GM23338 (cell line): ENCODE results near the gene DDX39B. TPM values are rescaled to one million over a fixed set of nuclear protein-coding genes. Genes with fewer than 3 reads are reported as not detected.

Experiments used
- ATAC-seq: fragments of 200-7000 bp; cut with Tn5 transposase; 3 replicates; pipeline ENCODE4 v1.9.1; 2020
- DNase-seq: peaks from one replicate; pipeline ENCODE4 v3.0.0-alpha.2; 2015; ENCODE audit warnings: low spot score
- H2AFZ ChIP-seq: fragments of 200-600 bp; sonication (generic); 2 replicates; pipeline ENCODE4 v1.8.0; 2016; ENCODE audit warnings: antibody characterized with exemption, mild to moderate bottlenecking, moderate library complexity
- H3F3A ChIP-seq: fragments of 200-600 bp; sonication (generic); replicated peaks from 2 replicates; pipeline ENCODE4 v1.8.0; 2017; ENCODE audit warnings: antibody characterized with exemption, mixed run types, low read depth
- H3K27ac ChIP-seq: fragments of 200-600 bp; sonication (generic); 2 replicates; pipeline ENCODE4 v1.6.1; 2016; ENCODE audit warnings: low read depth
- H3K27me3 ChIP-seq: fragments of 200-600 bp; sonication (generic); 2 replicates; pipeline ENCODE4 v1.8.0; 2016; ENCODE audit warnings: mild to moderate bottlenecking, mixed run types, moderate library complexity; ENCODE audit not compliant: insufficient read depth
- H3K36me3 ChIP-seq: fragments of 200-600 bp; sonication (generic); 2 replicates; pipeline ENCODE4 v1.8.0; 2016; ENCODE audit warnings: mild to moderate bottlenecking; ENCODE audit not compliant: insufficient read depth
- H3K4me1 ChIP-seq: fragments of 200-600 bp; sonication (generic); 2 replicates; pipeline ENCODE4 v1.8.0; 2016; ENCODE audit warnings: mild to moderate bottlenecking, moderate library complexity; ENCODE audit not compliant: insufficient read depth
- H3K4me2 ChIP-seq: fragments of 200-600 bp; sonication (generic); 2 replicates; pipeline ENCODE4 v1.7.1; 2017; ENCODE audit warnings: mixed run types
- H3K4me3 ChIP-seq: fragments of 200-600 bp; sonication (generic); 2 replicates; pipeline ENCODE4 v1.6.1; 2016; ENCODE audit warnings: mixed run types
- H3K79me2 ChIP-seq: fragments of 200-600 bp; sonication (generic); replicated peaks from 2 replicates; pipeline ENCODE4 v1.8.0; 2017; ENCODE audit warnings: mild to moderate bottlenecking; ENCODE audit not compliant: insufficient read depth
- H3K9me2 ChIP-seq: fragments of 200-600 bp; sonication (generic); 2 replicates; pipeline ENCODE4 v1.8.0; 2017; ENCODE audit not compliant: insufficient read depth
- H4K20me1 ChIP-seq: fragments of 200-600 bp; sonication (generic); replicated peaks from 2 replicates; pipeline ENCODE4 v1.8.0; 2017; ENCODE audit warnings: mild to moderate bottlenecking; ENCODE audit not compliant: insufficient read depth
- H3K27ac Mint-ChIP-seq: 2 replicates; pipeline ENCODE4 v1.8.0; 2020; ENCODE audit warnings: inconsistent platforms, mild to moderate bottlenecking, moderate library complexity, mixed read lengths
- H3K27me3 Mint-ChIP-seq: 3 replicates; pipeline ENCODE4 v1.8.0; 2022; ENCODE audit warnings: low read depth, mild to moderate bottlenecking, moderate library complexity, mixed read lengths, inconsistent platforms; ENCODE audit not compliant: insufficient read depth, poor library complexity
- H3K36me3 Mint-ChIP-seq: 3 replicates; pipeline ENCODE4 v1.8.0; 2021; ENCODE audit warnings: low read depth, mild to moderate bottlenecking, inconsistent platforms, moderate library complexity, mixed read lengths
- H3K4me1 Mint-ChIP-seq: 3 replicates; pipeline ENCODE4 v1.8.0; 2020; ENCODE audit warnings: mild to moderate bottlenecking, inconsistent platforms, mixed read lengths
- H3K4me3 Mint-ChIP-seq: 3 replicates; pipeline ENCODE4 v1.8.0; 2021; ENCODE audit warnings: moderate library complexity, mild to moderate bottlenecking, inconsistent platforms, mixed read lengths
- H3K9me3 Mint-ChIP-seq: 3 replicates; pipeline ENCODE4 v1.8.0; 2020; ENCODE audit warnings: moderate library complexity, mild to moderate bottlenecking, inconsistent platforms, mixed read lengths
- CREB1 ChIP-seq: fragments of 250-450 bp; sonication (Bioruptor Pico); IDR thresholded peaks from 2 replicates; pipeline ENCODE4 v1.5.0; 2020; ENCODE audit warnings: low read depth, mild to moderate bottlenecking, moderate library complexity
- EZH2 ChIP-seq: fragments of 200-600 bp; sonication (generic); IDR thresholded peaks from one replicate; pipeline ENCODE4 v1.8.0; 2017; ENCODE audit warnings: antibody characterized with exemption, mild to moderate bottlenecking, low read depth; ENCODE audit not compliant: unreplicated experiment
- EZH2phosphoT487 ChIP-seq: fragments of 200-600 bp; sonication (generic); IDR thresholded peaks from one replicate; pipeline ENCODE4 v1.8.1; 2018; ENCODE audit warnings: antibody characterized with exemption; ENCODE audit not compliant: unreplicated experiment
- JUNB ChIP-seq: IDR thresholded peaks from one replicate; pipeline ENCODE4 v1.6.1; 2016; ENCODE audit warnings: antibody characterized with exemption; ENCODE audit not compliant: unreplicated experiment
- NANOG ChIP-seq: IDR thresholded peaks from 2 replicates; pipeline ENCODE4 v1.6.1; 2016; ENCODE audit warnings: antibody characterized with exemption, borderline replicate concordance
- ZNF114 ChIP-seq: fragments of 250-450 bp; sonication (Bioruptor Pico); IDR thresholded peaks from 2 replicates; pipeline ENCODE4 v1.5.0; 2020; ENCODE audit warnings: mild to moderate bottlenecking, moderate library complexity
- ZNF331 ChIP-seq: fragments of 250-450 bp; sonication (Bioruptor Pico); IDR thresholded peaks from 2 replicates; pipeline ENCODE4 v1.5.0; 2020; ENCODE audit warnings: low read depth, mild to moderate bottlenecking, moderate library complexity
- polyA plus RNA-seq: library from polyadenylated mRNA; unstranded; fragments of >200 nt; fragmentation: Nextera tagmentation; extraction: Ambion mirVana; gene quantifications from 2 replicates; pipeline ENCODE4 v1.2.1, GENCODE V29; 2016
- total RNA-seq: library from RNA; depleted of rRNA; stranded (reverse); fragments of >200 nt; shearing (Covaris generic); gene quantifications from 2 replicates; pipeline ENCODE4 v1.2.3, GENCODE V29; 2014
- TF ChIP-seq, protein P1 (sequence below), 2 experiments: fragments of 200-600 bp in 1 of 2; sonication (generic) in 1 of 2; conservative IDR thresholded peaks; 2 replicates each; pipeline versions ENCODE4 v1.5.1 to v1.6.1; 2016 to 2017; ENCODE audit warnings: antibody characterized with exemption in 2 of 2, low read depth in 2 of 2, mild to moderate bottlenecking in 2 of 2, moderate library complexity in 1 of 2
- TF ChIP-seq, protein P2 (sequence below): IDR thresholded peaks from one replicate; pipeline ENCODE4 v1.6.1; 2018; ENCODE audit warnings: antibody characterized with exemption; ENCODE audit not compliant: unreplicated experiment
- TF ChIP-seq, protein P3 (sequence below): IDR thresholded peaks from 2 replicates; pipeline ENCODE4 v1.6.1; 2016; ENCODE audit warnings: antibody characterized with exemption

The DDX39B gene
- total and polyA plus RNA-seq, 2 experiments from 2014 or later, result 341 to 849 TPM

DNA sequence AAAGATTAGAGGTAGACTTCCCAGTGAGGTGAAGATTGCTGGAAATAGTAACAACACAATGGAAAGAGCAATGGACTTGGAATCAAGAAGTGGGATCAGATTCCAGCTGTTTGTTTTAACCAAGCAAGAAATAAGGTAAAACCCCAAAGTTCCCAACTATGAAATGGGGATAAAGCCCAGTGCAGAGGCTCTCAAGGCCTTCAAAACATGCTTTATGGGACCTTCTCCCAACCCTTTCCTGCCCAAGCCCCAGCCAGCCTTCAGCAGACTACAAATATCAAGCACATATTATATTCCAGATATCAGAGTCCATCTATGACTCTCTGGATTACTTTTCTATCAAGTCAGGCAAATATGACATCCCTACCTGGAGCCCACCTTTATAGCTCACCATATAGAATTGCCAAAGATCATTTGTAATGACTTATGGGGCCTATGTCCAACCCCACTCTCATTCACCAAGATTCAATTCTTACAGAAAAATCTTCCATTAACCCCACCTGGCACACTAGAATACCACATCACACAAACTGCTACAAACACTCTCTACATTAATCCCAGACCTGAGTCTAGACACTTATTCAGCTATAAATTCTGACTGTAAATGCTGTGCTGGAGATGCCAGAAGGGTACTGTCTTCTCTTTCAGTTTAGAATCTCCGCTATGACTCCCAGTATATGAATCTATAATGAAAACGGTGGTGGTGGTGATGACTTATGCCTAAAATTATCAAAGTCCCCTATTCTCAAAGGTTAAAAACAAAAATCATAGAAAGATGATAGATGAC is 6.1 kb downstream of the DDX39B start:
- H3K9me3 Mint-ChIP-seq, result no peaks in the 10 kb centered on the region
- H3K36me3 ChIP-seq, result peaks cover 95% of the 10 kb centered on the region

More for the DNA sequence above, 6.1 kb downstream of the DDX39B start:
- H3K4me1 Mint-ChIP-seq, result peaks cover 53% of the 10 kb centered on the region
- H4K20me1 ChIP-seq, result peaks cover 88% of the 10 kb centered on the region
- H3K9me2 ChIP-seq, result no peaks in the 10 kb centered on the region
- H3K4me3 Mint-ChIP-seq, result peak overlapping the region; percentile 13; the same call in 1 of the 3 replicates
- ATAC-seq, result no peak
- no peak overlapping the region for H2AFZ ChIP-seq
- H3K79me2 ChIP-seq, result peaks cover 88% of the 10 kb centered on the region
- no peak overlapping the region for H3K4me2 ChIP-seq
- H3K27ac ChIP-seq, result peak overlapping the region; percentile 6; the same call in 1 of the 2 replicates
- H3F3A ChIP-seq, result peaks cover 78% of the 10 kb centered on the region
- H3K27ac Mint-ChIP-seq, result no peak overlapping the region
- no peaks in the 10 kb centered on the region for H3K27me3 ChIP-seq
- peaks cover 17% of the 10 kb centered on the region for H3K4me1 ChIP-seq
- H3K4me3 ChIP-seq, result no peak overlapping the region
- TF ChIP-seq NANOG (no peak), EZH2phosphoT487 (no peak), ZNF114 (CRISPR knock-in tag) (no peak), JUNB (no peak), CREB1 (CRISPR knock-in tag) (no peak), EZH2 (no peak), ZNF331 (CRISPR knock-in tag) (no peak)
- TF ChIP-seq, protein P1, sequence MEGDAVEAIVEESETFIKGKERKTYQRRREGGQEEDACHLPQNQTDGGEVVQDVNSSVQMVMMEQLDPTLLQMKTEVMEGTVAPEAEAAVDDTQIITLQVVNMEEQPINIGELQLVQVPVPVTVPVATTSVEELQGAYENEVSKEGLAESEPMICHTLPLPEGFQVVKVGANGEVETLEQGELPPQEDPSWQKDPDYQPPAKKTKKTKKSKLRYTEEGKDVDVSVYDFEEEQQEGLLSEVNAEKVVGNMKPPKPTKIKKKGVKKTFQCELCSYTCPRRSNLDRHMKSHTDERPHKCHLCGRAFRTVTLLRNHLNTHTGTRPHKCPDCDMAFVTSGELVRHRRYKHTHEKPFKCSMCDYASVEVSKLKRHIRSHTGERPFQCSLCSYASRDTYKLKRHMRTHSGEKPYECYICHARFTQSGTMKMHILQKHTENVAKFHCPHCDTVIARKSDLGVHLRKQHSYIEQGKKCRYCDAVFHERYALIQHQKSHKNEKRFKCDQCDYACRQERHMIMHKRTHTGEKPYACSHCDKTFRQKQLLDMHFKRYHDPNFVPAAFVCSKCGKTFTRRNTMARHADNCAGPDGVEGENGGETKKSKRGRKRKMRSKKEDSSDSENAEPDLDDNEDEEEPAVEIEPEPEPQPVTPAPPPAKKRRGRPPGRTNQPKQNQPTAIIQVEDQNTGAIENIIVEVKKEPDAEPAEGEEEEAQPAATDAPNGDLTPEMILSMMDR (conservative IDR thresholded peaks at IDR 0.05; ENCODE audit: low read depth in 2 of 2), result no peak
- TF ChIP-seq, protein P2, sequence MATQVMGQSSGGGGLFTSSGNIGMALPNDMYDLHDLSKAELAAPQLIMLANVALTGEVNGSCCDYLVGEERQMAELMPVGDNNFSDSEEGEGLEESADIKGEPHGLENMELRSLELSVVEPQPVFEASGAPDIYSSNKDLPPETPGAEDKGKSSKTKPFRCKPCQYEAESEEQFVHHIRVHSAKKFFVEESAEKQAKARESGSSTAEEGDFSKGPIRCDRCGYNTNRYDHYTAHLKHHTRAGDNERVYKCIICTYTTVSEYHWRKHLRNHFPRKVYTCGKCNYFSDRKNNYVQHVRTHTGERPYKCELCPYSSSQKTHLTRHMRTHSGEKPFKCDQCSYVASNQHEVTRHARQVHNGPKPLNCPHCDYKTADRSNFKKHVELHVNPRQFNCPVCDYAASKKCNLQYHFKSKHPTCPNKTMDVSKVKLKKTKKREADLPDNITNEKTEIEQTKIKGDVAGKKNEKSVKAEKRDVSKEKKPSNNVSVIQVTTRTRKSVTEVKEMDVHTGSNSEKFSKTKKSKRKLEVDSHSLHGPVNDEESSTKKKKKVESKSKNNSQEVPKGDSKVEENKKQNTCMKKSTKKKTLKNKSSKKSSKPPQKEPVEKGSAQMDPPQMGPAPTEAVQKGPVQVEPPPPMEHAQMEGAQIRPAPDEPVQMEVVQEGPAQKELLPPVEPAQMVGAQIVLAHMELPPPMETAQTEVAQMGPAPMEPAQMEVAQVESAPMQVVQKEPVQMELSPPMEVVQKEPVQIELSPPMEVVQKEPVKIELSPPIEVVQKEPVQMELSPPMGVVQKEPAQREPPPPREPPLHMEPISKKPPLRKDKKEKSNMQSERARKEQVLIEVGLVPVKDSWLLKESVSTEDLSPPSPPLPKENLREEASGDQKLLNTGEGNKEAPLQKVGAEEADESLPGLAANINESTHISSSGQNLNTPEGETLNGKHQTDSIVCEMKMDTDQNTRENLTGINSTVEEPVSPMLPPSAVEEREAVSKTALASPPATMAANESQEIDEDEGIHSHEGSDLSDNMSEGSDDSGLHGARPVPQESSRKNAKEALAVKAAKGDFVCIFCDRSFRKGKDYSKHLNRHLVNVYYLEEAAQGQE, result no peak
- TF ChIP-seq, protein P3, sequence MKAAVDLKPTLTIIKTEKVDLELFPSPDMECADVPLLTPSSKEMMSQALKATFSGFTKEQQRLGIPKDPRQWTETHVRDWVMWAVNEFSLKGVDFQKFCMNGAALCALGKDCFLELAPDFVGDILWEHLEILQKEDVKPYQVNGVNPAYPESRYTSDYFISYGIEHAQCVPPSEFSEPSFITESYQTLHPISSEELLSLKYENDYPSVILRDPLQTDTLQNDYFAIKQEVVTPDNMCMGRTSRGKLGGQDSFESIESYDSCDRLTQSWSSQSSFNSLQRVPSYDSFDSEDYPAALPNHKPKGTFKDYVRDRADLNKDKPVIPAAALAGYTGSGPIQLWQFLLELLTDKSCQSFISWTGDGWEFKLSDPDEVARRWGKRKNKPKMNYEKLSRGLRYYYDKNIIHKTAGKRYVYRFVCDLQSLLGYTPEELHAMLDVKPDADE, result no peak
- H3K27me3 Mint-ChIP-seq, result peaks cover 13% of the 10 kb centered on the region
- no peak for DNase-seq
- peaks cover 100% of the 10 kb centered on the region for H3K36me3 Mint-ChIP-seq
